ENCODE results near the gene EIF4EBP2.

DNA sequence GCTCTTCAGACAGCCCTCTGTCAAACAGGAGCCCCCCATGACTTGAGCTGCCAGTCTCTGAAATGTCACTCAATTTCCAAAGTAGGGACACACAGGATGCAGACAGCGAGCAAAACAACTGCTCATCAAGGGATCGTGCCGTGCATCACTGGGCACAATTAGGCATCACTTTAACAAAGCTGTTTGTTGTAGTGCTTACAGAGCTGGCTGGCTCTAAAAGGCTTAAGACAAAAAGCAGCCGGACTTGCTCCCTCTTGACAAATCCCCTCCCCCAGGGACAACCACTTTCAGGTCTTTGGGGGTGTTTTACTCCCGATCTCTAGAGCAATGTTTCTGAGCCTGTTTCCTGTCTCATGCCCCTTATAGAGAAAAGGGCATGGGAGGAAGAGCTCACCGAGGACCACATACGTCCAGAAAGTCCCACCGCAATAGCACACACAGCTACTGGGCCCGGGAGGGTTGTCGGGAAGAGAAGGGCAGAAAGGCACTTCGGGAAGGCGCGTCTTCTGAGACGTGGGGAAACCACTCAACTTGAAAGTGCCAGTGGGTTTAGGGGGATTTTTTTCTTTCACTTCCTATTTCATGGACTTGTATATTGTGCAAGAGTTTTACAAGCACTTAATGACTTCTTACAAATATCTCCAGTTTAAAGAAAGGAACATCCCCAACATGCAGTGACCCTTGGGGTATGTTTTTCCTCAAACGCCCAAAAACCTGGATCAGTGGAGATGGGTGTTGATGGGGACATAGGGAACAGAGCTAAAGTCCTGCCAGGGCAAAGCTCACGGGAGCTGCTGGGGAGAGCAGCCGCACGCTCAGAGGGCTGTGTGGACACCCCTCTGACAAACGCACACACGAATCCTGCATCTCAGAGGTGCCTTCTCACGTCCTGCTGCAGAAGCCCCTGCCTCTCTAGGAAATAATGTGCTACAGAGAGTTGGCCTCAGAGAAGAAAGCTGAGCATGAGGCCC, 48.6 kb upstream of the EIF4EBP2 start:
- TF ChIP-seq FOSL2 (IDR thresholded peaks at IDR 0.05): no peak
- TF ChIP-seq FOSL2 (CRISPR knock-in tag; IDR thresholded peaks at IDR 0.05): no peak
- no peak for TF ChIP-seq TP53 (CRISPR knock-in tag; IDR thresholded peaks at IDR 0.05)
- TF ChIP-seq, protein P1, sequence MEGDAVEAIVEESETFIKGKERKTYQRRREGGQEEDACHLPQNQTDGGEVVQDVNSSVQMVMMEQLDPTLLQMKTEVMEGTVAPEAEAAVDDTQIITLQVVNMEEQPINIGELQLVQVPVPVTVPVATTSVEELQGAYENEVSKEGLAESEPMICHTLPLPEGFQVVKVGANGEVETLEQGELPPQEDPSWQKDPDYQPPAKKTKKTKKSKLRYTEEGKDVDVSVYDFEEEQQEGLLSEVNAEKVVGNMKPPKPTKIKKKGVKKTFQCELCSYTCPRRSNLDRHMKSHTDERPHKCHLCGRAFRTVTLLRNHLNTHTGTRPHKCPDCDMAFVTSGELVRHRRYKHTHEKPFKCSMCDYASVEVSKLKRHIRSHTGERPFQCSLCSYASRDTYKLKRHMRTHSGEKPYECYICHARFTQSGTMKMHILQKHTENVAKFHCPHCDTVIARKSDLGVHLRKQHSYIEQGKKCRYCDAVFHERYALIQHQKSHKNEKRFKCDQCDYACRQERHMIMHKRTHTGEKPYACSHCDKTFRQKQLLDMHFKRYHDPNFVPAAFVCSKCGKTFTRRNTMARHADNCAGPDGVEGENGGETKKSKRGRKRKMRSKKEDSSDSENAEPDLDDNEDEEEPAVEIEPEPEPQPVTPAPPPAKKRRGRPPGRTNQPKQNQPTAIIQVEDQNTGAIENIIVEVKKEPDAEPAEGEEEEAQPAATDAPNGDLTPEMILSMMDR (IDR thresholded peaks at IDR 0.05): no peak
- no peak for TF ChIP-seq KDM1A (IDR thresholded peaks at IDR 0.05; ENCODE audit: low read depth)
- TF ChIP-seq NR3C1 (IDR thresholded peaks at IDR 0.05): no peak
- TF ChIP-seq, protein P2, sequence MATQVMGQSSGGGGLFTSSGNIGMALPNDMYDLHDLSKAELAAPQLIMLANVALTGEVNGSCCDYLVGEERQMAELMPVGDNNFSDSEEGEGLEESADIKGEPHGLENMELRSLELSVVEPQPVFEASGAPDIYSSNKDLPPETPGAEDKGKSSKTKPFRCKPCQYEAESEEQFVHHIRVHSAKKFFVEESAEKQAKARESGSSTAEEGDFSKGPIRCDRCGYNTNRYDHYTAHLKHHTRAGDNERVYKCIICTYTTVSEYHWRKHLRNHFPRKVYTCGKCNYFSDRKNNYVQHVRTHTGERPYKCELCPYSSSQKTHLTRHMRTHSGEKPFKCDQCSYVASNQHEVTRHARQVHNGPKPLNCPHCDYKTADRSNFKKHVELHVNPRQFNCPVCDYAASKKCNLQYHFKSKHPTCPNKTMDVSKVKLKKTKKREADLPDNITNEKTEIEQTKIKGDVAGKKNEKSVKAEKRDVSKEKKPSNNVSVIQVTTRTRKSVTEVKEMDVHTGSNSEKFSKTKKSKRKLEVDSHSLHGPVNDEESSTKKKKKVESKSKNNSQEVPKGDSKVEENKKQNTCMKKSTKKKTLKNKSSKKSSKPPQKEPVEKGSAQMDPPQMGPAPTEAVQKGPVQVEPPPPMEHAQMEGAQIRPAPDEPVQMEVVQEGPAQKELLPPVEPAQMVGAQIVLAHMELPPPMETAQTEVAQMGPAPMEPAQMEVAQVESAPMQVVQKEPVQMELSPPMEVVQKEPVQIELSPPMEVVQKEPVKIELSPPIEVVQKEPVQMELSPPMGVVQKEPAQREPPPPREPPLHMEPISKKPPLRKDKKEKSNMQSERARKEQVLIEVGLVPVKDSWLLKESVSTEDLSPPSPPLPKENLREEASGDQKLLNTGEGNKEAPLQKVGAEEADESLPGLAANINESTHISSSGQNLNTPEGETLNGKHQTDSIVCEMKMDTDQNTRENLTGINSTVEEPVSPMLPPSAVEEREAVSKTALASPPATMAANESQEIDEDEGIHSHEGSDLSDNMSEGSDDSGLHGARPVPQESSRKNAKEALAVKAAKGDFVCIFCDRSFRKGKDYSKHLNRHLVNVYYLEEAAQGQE (IDR thresholded peaks at IDR 0.05): no peak
- TF ChIP-seq POLR2A (IDR thresholded peaks at IDR 0.05; ENCODE audit: low read length): no peak
- TF ChIP-seq EP300 (IDR thresholded peaks at IDR 0.05): no peak
- TF ChIP-seq RFX5 (IDR thresholded peaks at IDR 0.05): no peak
- TF ChIP-seq MYC (IDR thresholded peaks at IDR 0.05; ENCODE audit: borderline replicate concordance, low read length): no peak
- no peak for TF ChIP-seq ESRRA (IDR thresholded peaks at IDR 0.05; ENCODE audit: borderline replicate concordance, low read length)
- no peak for TF ChIP-seq RAD21 (conservative IDR thresholded peaks at IDR 0.05 in 1 of 2, IDR thresholded peaks at IDR 0.05 in 1 of 2)
- TF ChIP-seq NFE2L2 (conservative IDR thresholded peaks at IDR 0.05; ENCODE audit: low read length): no peak
- no peak for TF ChIP-seq RCOR1 (IDR thresholded peaks at IDR 0.05; ENCODE audit: low read depth, low read length)
